ENCODE data around the gene RPL39. TPM values are rescaled to one million over a fixed set of nuclear protein-coding genes. Genes with fewer than 3 reads are reported as not detected.

Gene RPL39
- total RNA-seq, 1 donor, result 1,740 TPM

GRCh38 chrX:119762718-119763117, 28.7 kb downstream of the RPL39 start:
- H3K27me3 ChIP-seq (ENCODE audit: insufficient read depth, low read length), result no peaks in the 10 kb centered on the region
- no peaks in the 10 kb centered on the region for H3K36me3 ChIP-seq (ENCODE audit: insufficient read depth, low read length)
- no peaks in the 10 kb centered on the region for H4K20me1 ChIP-seq (ENCODE audit: insufficient read depth, low read length)
- peaks cover 14% of the 10 kb centered on the region for H3K4me1 ChIP-seq (ENCODE audit: insufficient read depth, low read length)
- peak overlapping the region; percentile 35 for H2AFZ ChIP-seq (ENCODE audit: low read length)
- H3K79me2 ChIP-seq (ENCODE audit: insufficient read depth, low read length), result no peaks in the 10 kb centered on the region
- peak overlapping the region; percentile 60 for H3K4me2 ChIP-seq (ENCODE audit: insufficient read depth, low read length)
- no peak for TF ChIP-seq CTCF (IDR thresholded peaks at IDR 0.05; ENCODE audit: extremely low read depth, low read depth, low read length)
- peak; percentile 80 for DNase-seq (ENCODE audit: insufficient read length, low spot score, missing footprints)
- H3K27ac ChIP-seq (ENCODE audit: low read depth, low read length), result peak overlapping the region; percentile 51
- no peak overlapping the region for H3K4me3 ChIP-seq (ENCODE audit: insufficient read depth, low read length)
- H3K9me3 ChIP-seq (ENCODE audit: low read depth, low read length), result no peaks in the 10 kb centered on the region

- DNase-seq (ENCODE audit: insufficient read length, low spot score, missing footprints), result peak; percentile 22
- H3K27ac ChIP-seq (ENCODE audit: low read depth, low read length), result no peak overlapping the region
- no peak overlapping the region for H2AFZ ChIP-seq (ENCODE audit: low read length)
- no peak overlapping the region for H3K4me3 ChIP-seq (ENCODE audit: insufficient read depth, low read length)
- no peaks in the 10 kb centered on the region for H3K79me2 ChIP-seq (ENCODE audit: insufficient read depth, low read length)
- H3K9me3 ChIP-seq (ENCODE audit: low read depth, low read length), result no peaks in the 10 kb centered on the region
- H3K4me1 ChIP-seq (ENCODE audit: insufficient read depth, low read length), result peaks cover 14% of the 10 kb centered on the region
- H3K36me3 ChIP-seq (ENCODE audit: insufficient read depth, low read length), result no peaks in the 10 kb centered on the region
- no peaks in the 10 kb centered on the region for H4K20me1 ChIP-seq (ENCODE audit: insufficient read depth, low read length)
- H3K27me3 ChIP-seq (ENCODE audit: insufficient read depth, low read length), result no peaks in the 10 kb centered on the region
- no peak for TF ChIP-seq CTCF (IDR thresholded peaks at IDR 0.05; ENCODE audit: extremely low read depth, low read depth, low read length)
- no peak overlapping the region for H3K4me2 ChIP-seq (ENCODE audit: insufficient read depth, low read length)
Measured at GRCh38 chrX:119760026-119760877, 31.2 kb downstream of the RPL39 start.

GRCh38 chrX:119759248-119759766, 32.1 kb downstream of the RPL39 start:
- TF ChIP-seq CTCF (IDR thresholded peaks at IDR 0.05; ENCODE audit: extremely low read depth, low read depth, low read length), result no peak
- H3K4me2 ChIP-seq (ENCODE audit: insufficient read depth, low read length), result peak overlapping the region; percentile 71

GRCh38 chrX:119758731-119759247, 32.6 kb downstream of the RPL39 start:
- peak overlapping the region; percentile 47 for H2AFZ ChIP-seq (ENCODE audit: low read length)

More at GRCh38 chrX:119759248-119759766, 32.1 kb downstream of the RPL39 start:
- Histone ChIP-seq H3K27me3 (ENCODE audit: insufficient read depth, low read length) (no peaks in the 10 kb centered on the region), H3K36me3 (ENCODE audit: insufficient read depth, low read length) (no peaks in the 10 kb centered on the region), H3K79me2 (ENCODE audit: insufficient read depth, low read length) (no peaks in the 10 kb centered on the region), H4K20me1 (ENCODE audit: insufficient read depth, low read length) (no peaks in the 10 kb centered on the region), H3K27ac (ENCODE audit: low read depth, low read length) (no peak overlapping the region), H3K4me1 (ENCODE audit: insufficient read depth, low read length) (peaks cover 14% of the 10 kb centered on the region), H3K4me3 (ENCODE audit: insufficient read depth, low read length) (peak overlapping the region; percentile 66), H2AFZ (ENCODE audit: low read length) (no peak overlapping the region), H3K9me3 (ENCODE audit: low read depth, low read length) (no peaks in the 10 kb centered on the region)
- peak; percentile 53 for DNase-seq (ENCODE audit: insufficient read length, low spot score, missing footprints)

More at GRCh38 chrX:119758731-119759247, 32.6 kb downstream of the RPL39 start:
- H3K79me2 ChIP-seq (ENCODE audit: insufficient read depth, low read length), result no peaks in the 10 kb centered on the region
- H3K27ac ChIP-seq (ENCODE audit: low read depth, low read length), result no peak overlapping the region
- H3K4me3 ChIP-seq (ENCODE audit: insufficient read depth, low read length), result peak overlapping the region; percentile 66
- DNase-seq (ENCODE audit: insufficient read length, low spot score, missing footprints), result peak; percentile 67
- H3K9me3 ChIP-seq (ENCODE audit: low read depth, low read length), result no peaks in the 10 kb centered on the region
- H3K36me3 ChIP-seq (ENCODE audit: insufficient read depth, low read length), result no peaks in the 10 kb centered on the region
- H3K4me1 ChIP-seq (ENCODE audit: insufficient read depth, low read length), result peaks cover 14% of the 10 kb centered on the region
- peak overlapping the region; percentile 71 for H3K4me2 ChIP-seq (ENCODE audit: insufficient read depth, low read length)
- TF ChIP-seq CTCF (IDR thresholded peaks at IDR 0.05; ENCODE audit: extremely low read depth, low read depth, low read length), result no peak
- H3K27me3 ChIP-seq (ENCODE audit: insufficient read depth, low read length), result no peaks in the 10 kb centered on the region
- no peaks in the 10 kb centered on the region for H4K20me1 ChIP-seq (ENCODE audit: insufficient read depth, low read length)
